GM12891 (cell line): Measurements from ENCODE around the gene SLC2A4.

Experiments used
- PAX5 ChIP-seq: IDR thresholded peaks from 2 replicates; pipeline ENCODE4 v1.6.1; 2011; ENCODE audit warnings: low read length, moderate library complexity, mild to moderate bottlenecking; ENCODE audit not compliant: insufficient read depth, severe bottlenecking
- POLR2A ChIP-seq: IDR thresholded peaks from 2 replicates; pipeline ENCODE4 v1.6.1; 2011; ENCODE audit warnings: low read depth, low read length, control low read depth
- POLR2AphosphoS5 ChIP-seq: IDR thresholded peaks from 2 replicates; pipeline ENCODE4 v1.6.1; 2011; ENCODE audit warnings: low read depth, low read length, control low read depth
- POU2F2 ChIP-seq: IDR thresholded peaks from 2 replicates; pipeline ENCODE4 v1.6.1; 2011; ENCODE audit warnings: low read depth, mild to moderate bottlenecking, control low read depth, low read length, moderate library complexity
- TAF1 ChIP-seq: IDR thresholded peaks from 2 replicates; pipeline ENCODE4 v1.6.1; 2011; ENCODE audit warnings: low read depth, low read length, control low read depth

DNA sequence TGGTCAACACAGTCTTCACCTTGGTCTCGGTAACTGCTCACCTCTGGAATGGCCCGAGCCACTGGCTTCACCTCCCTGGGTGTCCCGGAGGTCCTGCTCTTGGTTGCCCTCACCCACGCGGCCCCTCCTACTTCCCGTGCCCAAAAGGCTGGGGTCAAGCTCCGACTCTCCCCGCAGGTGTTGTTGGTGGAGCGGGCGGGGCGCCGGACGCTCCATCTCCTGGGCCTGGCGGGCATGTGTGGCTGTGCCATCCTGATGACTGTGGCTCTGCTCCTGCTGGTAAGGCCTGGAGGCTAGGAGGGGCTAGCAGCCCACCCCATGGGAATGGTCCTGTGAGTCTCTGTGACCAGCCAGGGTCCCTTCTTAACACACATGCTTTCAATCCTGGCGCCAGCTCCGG lies 3.4 kb downstream of the SLC2A4 start:
- no peak for TF ChIP-seq POLR2A
- TF ChIP-seq TAF1 = no peak
- no peak for TF ChIP-seq POLR2AphosphoS5
- TF ChIP-seq PAX5 = no peak
- no peak for TF ChIP-seq POU2F2
